Measurements from ENCODE around the gene RPL11. TPM values are rescaled to one million over a fixed set of nuclear protein-coding genes. Genes with fewer than 3 reads are reported as not detected.
A peak's percentile ranks its signal among the peaks of the same experiment; 100 is the strongest.
"Not testable (repeated sequence)": the region's sequence is repeated elsewhere in the genome, so short reads cannot be mapped to it uniquely, and the experiment has no call there.

RPL11 gene
- total and polyA plus RNA-seq, 2 experiments from 2014 or later = 444 to 555 TPM

DNA sequence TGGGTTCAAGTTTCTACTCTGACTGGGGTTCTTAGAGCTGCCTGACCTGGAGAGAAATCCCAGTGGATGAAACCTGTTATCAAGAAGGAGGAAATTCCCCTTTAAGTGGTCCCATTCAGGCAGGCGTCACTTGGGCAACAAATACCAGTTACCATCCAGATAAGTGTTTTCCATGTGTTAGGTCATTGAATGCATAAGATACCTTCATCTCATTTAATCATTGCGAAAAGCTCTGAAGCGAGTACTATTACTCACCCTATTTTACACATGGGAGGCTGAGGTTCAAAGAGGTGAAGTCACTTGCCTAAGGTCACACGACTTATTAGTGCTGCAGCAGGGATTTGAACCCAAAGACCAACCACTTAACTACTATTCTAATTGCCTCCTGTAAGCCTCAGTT lies 45.5 kb upstream of the RPL11 start:
- WGBS, 2 experiments (ENCODE audit: low coverage in 1 of 2, low lambda C conversion rate in 2 of 2, missing lambda C conversion rate in 2 of 2) = 76 to 77% methylated on average over 4 of the region's 4 CpGs
- Histone ChIP-seq H2AFZ (no peak overlapping the region), H3K9ac (no peak overlapping the region), H3F3A (ENCODE audit: insufficient read depth) (no peaks in the 10 kb centered on the region), H3K9me3 (ENCODE audit: low read depth) (no peaks in the 10 kb centered on the region), H3K4me3 (no peak overlapping the region), H3K27me3 (replicated peaks; ENCODE audit: insufficient read depth) (no peaks in the 10 kb centered on the region), H3K9me2 (ENCODE audit: insufficient read depth) (no peaks in the 10 kb centered on the region), H3K4me1 (ENCODE audit: insufficient read depth) (peaks cover 3% of the 10 kb centered on the region; the same call in 1 of the 2 replicates), H3K4me2 (ENCODE audit: unreplicated experiment) (no peak overlapping the region), H3K27ac (no peak overlapping the region), H4K20me1 (ENCODE audit: insufficient read depth) (no peaks in the 10 kb centered on the region), H3K36me3 (ENCODE audit: low read depth) (no peaks in the 10 kb centered on the region), H3K79me2 (ENCODE audit: insufficient read depth) (no peaks in the 10 kb centered on the region)
- in situ Hi-C loops (cut with MboI) = no loop called here
- DNase-seq = peak; percentile 21
- TF ChIP-seq EZH2phosphoT487 (IDR thresholded peaks at IDR 0.05; ENCODE audit: insufficient read depth, low read depth) (no peak), EZH2 (IDR thresholded peaks at IDR 0.05; ENCODE audit: insufficient read depth, poor library complexity, severe bottlenecking) (no peak)

DNA sequence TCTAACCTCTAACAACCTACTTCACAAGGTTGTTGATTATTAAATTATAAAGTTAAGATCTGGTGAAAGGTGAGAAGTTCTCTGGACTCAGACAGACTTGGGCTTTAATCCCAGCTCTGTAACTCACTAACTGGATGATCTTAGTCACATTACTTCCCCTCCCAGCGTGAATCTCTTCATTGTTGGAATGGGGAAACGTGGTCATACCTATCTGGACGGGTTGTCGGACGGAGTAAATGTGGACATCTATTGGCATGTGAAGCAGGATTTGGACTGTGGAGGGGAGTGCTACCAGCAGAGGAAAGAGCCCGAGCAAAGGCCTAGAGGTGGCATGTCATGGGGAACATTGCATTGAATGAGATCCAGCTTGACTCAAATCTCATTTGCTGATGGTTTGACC lies 45.1 kb upstream of the RPL11 start:
- Histone ChIP-seq H3K27me3 (replicated peaks; ENCODE audit: insufficient read depth) (no peaks in the 10 kb centered on the region), H3K27ac (no peak overlapping the region), H2AFZ (no peak overlapping the region), H3K36me3 (ENCODE audit: low read depth) (no peaks in the 10 kb centered on the region), H3K79me2 (ENCODE audit: insufficient read depth) (no peaks in the 10 kb centered on the region), H3K4me3 (no peak overlapping the region), H4K20me1 (ENCODE audit: insufficient read depth) (no peaks in the 10 kb centered on the region), H3F3A (ENCODE audit: insufficient read depth) (no peaks in the 10 kb centered on the region), H3K9me2 (ENCODE audit: insufficient read depth) (no peaks in the 10 kb centered on the region), H3K4me2 (ENCODE audit: unreplicated experiment) (no peak overlapping the region), H3K4me1 (ENCODE audit: insufficient read depth) (peaks cover 8% of the 10 kb centered on the region; the same call in 1 of the 2 replicates), H3K9me3 (ENCODE audit: low read depth) (no peaks in the 10 kb centered on the region), H3K9ac (no peak overlapping the region)
- no peak for DNase-seq
- 67 to 74% methylated on average over 6 of the region's 6 CpGs for WGBS, 2 experiments (ENCODE audit: low coverage in 1 of 2, low lambda C conversion rate in 2 of 2, missing lambda C conversion rate in 2 of 2)
- in situ Hi-C loops (cut with MboI) = no loop called here
- TF ChIP-seq EZH2phosphoT487 (IDR thresholded peaks at IDR 0.05; ENCODE audit: insufficient read depth, low read depth) = no peak
- no peak for TF ChIP-seq EZH2 (IDR thresholded peaks at IDR 0.05; ENCODE audit: insufficient read depth, poor library complexity, severe bottlenecking)

DNA sequence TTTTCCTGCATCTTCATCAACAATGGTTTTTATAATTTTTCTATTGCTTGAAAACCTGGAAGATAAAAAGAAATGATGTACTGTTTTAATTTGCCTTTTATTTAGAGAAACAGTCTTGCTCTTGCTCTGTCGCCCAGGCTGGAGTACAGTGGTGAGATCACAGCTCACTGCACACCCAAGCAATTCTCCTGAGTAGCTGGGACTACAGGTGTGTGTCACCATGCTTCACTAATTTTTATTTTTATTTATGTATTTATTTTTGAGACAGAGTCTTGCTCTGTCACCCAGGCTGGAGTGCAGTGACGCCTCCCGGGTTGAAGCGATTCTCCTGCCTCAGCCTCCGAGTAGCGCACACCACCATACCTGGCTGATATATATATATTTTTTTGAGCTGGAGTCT lies 43.0 kb upstream of the RPL11 start:
- H3K27me3 ChIP-seq (replicated peaks; ENCODE audit: insufficient read depth) = no peaks in the 10 kb centered on the region
- no peak overlapping the region for H3K9ac ChIP-seq
- no peaks in the 10 kb centered on the region for H3K79me2 ChIP-seq (ENCODE audit: insufficient read depth)
- no peaks in the 10 kb centered on the region for H4K20me1 ChIP-seq (ENCODE audit: insufficient read depth)
- H3F3A ChIP-seq (ENCODE audit: insufficient read depth) = no peaks in the 10 kb centered on the region
- no peak overlapping the region for H3K4me3 ChIP-seq
- H3K4me2 ChIP-seq (ENCODE audit: unreplicated experiment) = no peak overlapping the region
- H3K9me3 ChIP-seq (ENCODE audit: low read depth) = no peaks in the 10 kb centered on the region
- no peak for TF ChIP-seq EZH2phosphoT487 (IDR thresholded peaks at IDR 0.05; ENCODE audit: insufficient read depth, low read depth)
- no peak for TF ChIP-seq EZH2 (IDR thresholded peaks at IDR 0.05; ENCODE audit: insufficient read depth, poor library complexity, severe bottlenecking)
- no peaks in the 10 kb centered on the region for H3K36me3 ChIP-seq (ENCODE audit: low read depth)
- no peaks in the 10 kb centered on the region for H3K9me2 ChIP-seq (ENCODE audit: insufficient read depth)
- H3K4me1 ChIP-seq (ENCODE audit: insufficient read depth) = peaks cover 10% of the 10 kb centered on the region; the same call in 1 of the 2 replicates
- 83 to 85% methylated on average over 6 of the region's 6 CpGs for WGBS, 2 experiments (ENCODE audit: low coverage in 1 of 2, low lambda C conversion rate in 2 of 2, missing lambda C conversion rate in 2 of 2)
- H3K27ac ChIP-seq = no peak overlapping the region
- no peak overlapping the region for H2AFZ ChIP-seq
- no peak for DNase-seq
- in situ Hi-C loops (cut with MboI) = no loop called here

DNA sequence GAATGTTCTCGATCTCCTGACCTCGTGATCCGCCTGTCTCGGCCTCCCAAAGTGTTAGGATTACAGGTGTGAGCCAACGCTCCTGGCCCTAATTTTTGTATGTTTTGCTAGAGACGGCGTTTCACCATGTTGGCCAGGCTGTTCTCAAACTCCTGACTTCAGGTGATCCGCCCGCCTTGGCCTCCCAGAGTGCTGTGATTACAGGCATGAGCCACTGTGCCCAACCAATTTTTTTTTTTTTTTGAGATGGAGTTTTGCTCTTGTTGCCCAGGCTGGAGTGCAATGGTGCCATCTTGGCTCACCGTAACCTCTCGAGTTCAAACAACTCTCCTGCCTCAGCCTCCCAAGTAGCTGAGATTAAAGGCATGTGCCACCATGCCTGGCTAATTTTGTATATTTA lies 42.4 kb upstream of the RPL11 start:
- 81 to 89% methylated on average over 11 of the region's 11 CpGs for WGBS, 2 experiments (ENCODE audit: low coverage in 1 of 2, low lambda C conversion rate in 2 of 2, missing lambda C conversion rate in 2 of 2)
- H3K9me2 ChIP-seq (ENCODE audit: insufficient read depth); H3K27ac ChIP-seq; H2AFZ ChIP-seq; H3K36me3 ChIP-seq (ENCODE audit: low read depth); H3K4me2 ChIP-seq (ENCODE audit: unreplicated experiment); DNase-seq; H3K9ac ChIP-seq; H3K27me3 ChIP-seq (replicated peaks; ENCODE audit: insufficient read depth); H3K79me2 ChIP-seq (ENCODE audit: insufficient read depth); in situ Hi-C loops (cut with MboI); H4K20me1 ChIP-seq (ENCODE audit: insufficient read depth); H3F3A ChIP-seq (ENCODE audit: insufficient read depth); H3K4me1 ChIP-seq (ENCODE audit: insufficient read depth); H3K9me3 ChIP-seq (ENCODE audit: low read depth); H3K4me3 ChIP-seq: not testable (repeated sequence)

DNA sequence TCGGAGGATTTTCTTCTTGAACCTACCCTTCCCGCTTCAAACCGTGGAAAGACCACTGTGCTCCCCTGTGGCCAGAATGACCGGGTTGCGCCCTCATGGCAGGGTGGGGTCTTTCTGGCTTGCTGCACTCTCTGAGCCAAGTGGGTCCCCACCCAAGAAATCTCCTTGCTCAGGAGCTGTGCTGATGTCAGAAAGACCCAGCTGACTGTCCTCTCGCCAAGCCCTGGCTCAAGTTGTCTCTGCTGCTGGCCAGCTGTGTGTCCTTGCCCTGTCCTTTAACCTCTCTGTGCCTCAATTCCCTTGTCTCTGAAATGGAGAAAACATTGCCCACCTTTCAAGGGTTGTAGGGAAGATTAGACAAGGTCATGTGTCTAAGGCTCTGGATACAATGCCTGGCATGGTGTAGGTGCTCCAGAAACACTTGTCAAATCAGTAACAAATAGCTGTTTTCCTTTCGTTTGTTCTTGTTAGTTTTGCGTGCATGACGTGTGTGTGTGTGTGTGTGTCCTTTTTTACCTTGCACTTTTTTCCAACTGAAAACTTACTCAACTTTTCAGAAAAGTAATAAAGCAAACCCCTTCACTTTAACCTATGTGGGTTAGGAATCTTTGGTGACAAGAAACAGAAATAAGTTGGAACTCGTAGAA lies 41.1 kb upstream of the RPL11 start:
- no peak overlapping the region for H3K27ac ChIP-seq
- no peak overlapping the region for H3K9ac ChIP-seq
- H2AFZ ChIP-seq = no peak overlapping the region
- no peaks in the 10 kb centered on the region for H3K9me2 ChIP-seq (ENCODE audit: insufficient read depth)
- no peaks in the 10 kb centered on the region for H4K20me1 ChIP-seq (ENCODE audit: insufficient read depth)
- no peaks in the 10 kb centered on the region for H3F3A ChIP-seq (ENCODE audit: insufficient read depth)
- H3K9me3 ChIP-seq (ENCODE audit: low read depth) = no peaks in the 10 kb centered on the region
- TF ChIP-seq EZH2 (IDR thresholded peaks at IDR 0.05; ENCODE audit: insufficient read depth, poor library complexity, severe bottlenecking) (no peak), EZH2phosphoT487 (IDR thresholded peaks at IDR 0.05; ENCODE audit: insufficient read depth, low read depth) (no peak)
- H3K4me2 ChIP-seq (ENCODE audit: unreplicated experiment) = no peak overlapping the region
- H3K79me2 ChIP-seq (ENCODE audit: insufficient read depth) = no peaks in the 10 kb centered on the region
- H3K4me1 ChIP-seq (ENCODE audit: insufficient read depth) = peaks cover 10% of the 10 kb centered on the region; the same call in 1 of the 2 replicates
- 33 to 42% methylated on average over 10 of the region's 10 CpGs for WGBS, 2 experiments (ENCODE audit: low coverage in 1 of 2, low lambda C conversion rate in 2 of 2, missing lambda C conversion rate in 2 of 2)
- no peaks in the 10 kb centered on the region for H3K27me3 ChIP-seq (replicated peaks; ENCODE audit: insufficient read depth)
- DNase-seq = no peak
- H3K36me3 ChIP-seq (ENCODE audit: low read depth) = no peaks in the 10 kb centered on the region
- H3K4me3 ChIP-seq = no peak overlapping the region
- in situ Hi-C loops (cut with MboI) = no loop called here
